WI38 (cell line): Measurements from ENCODE around the gene POLR3B.
"Not testable (repeated sequence)": the region's sequence is repeated elsewhere in the genome, so short reads cannot be mapped to it uniquely, and the experiment has no call there.

ENCODE experiments used
- H3K4me3 ChIP-seq: 2 replicates; pipeline ENCODE4 v1.5.1; 2011; ENCODE audit warnings: low read depth, mild to moderate bottlenecking, control low read depth, low read length
- CTCF ChIP-seq: IDR thresholded peaks from 2 replicates; pipeline ENCODE4 v1.5.1; 2012; ENCODE audit warnings: low read depth, mild to moderate bottlenecking, control low read depth, low read length

Gene POLR3B

GRCh38 chr12:106359646-106360399 is 2.3 kb downstream of the POLR3B start:
- TF ChIP-seq CTCF = no peak
- no peak overlapping the region for H3K4me3 ChIP-seq

GRCh38 chr12:106360400-106360994 is 2.9 kb downstream of the POLR3B start:
- TF ChIP-seq CTCF = no peak
- no peak overlapping the region for H3K4me3 ChIP-seq

GRCh38 chr12:106362971-106363370 is 5.4 kb downstream of the POLR3B start:
- no peak for TF ChIP-seq CTCF
- H3K4me3 ChIP-seq = no peak overlapping the region

- no peak for TF ChIP-seq CTCF
- H3K4me3 ChIP-seq = no peak overlapping the region
Measured at GRCh38 chr12:106364261-106364660, 6.7 kb downstream of the POLR3B start.

GRCh38 chr12:106369624-106370346 is 12.2 kb downstream of the POLR3B start:
- TF ChIP-seq CTCF = no peak
- H3K4me3 ChIP-seq = no peak overlapping the region

GRCh38 chr12:106378788-106379187 is 21.2 kb downstream of the POLR3B start:
- no peak overlapping the region for H3K4me3 ChIP-seq
- TF ChIP-seq CTCF = no peak

GRCh38 chr12:106380954-106381353 is 23.4 kb downstream of the POLR3B start:
- H3K4me3 ChIP-seq = no peak overlapping the region
- no peak for TF ChIP-seq CTCF

GRCh38 chr12:106381866-106382265 is 24.3 kb downstream of the POLR3B start:
- H3K4me3 ChIP-seq = not testable (repeated sequence)
